GM18498 (cell line): ENCODE measurements around the gene HSPH1.
"Not testable (repeated sequence)": the region's sequence is repeated elsewhere in the genome, so short reads cannot be mapped to it uniquely, and the experiment has no call there.

Experiments
- ATAC-seq: cut with Tn5 transposase; IDR thresholded peaks from one replicate; pipeline ENCODE4 v1.9.1; 2021; ENCODE audit warnings: mild to moderate bottlenecking, moderate library complexity; ENCODE audit not compliant: unreplicated experiment

Gene HSPH1

DNA sequence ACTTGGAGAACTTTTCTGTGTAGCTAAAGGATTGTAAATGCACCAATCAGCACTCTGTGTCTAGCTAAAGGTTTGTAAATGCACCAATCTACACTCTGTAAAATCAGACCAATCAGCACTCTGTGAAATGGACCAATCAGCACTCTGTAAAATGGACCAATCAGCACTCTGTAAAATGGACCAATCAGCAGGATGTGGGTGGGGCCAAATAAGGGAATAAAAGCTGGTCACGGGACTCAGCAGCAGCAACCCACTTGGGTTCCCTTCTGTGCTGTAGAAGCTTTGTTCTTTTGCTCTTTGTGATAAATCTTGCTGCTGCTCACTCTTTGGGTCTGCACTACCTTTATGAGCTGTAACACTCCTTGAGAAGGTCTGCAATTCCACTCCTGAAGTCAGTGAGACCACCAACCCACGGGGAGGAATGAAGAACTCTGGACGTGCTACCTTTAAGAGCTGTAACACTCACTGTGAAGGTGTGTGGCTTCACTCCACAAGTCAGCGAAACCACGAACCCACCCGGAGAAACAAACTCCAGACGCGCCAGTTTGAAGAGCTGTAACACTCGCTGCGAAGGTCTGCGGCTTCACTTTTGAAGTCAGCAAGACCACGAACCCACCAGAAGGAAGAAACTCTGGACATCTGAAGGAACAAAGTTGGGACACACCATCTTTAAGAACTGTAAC is 16.2 kb upstream of the HSPH1 start:
- ATAC-seq = not testable (repeated sequence)

- ATAC-seq = no peak
Measured at GRCh38 chr13:31175847-31176532, 14.3 kb upstream of the HSPH1 start.

GRCh38 chr13:31174018-31174417 is 12.3 kb upstream of the HSPH1 start:
- ATAC-seq = no peak

- no peak for ATAC-seq
Measured at GRCh38 chr13:31172535-31172934, 10.8 kb upstream of the HSPH1 start.

DNA sequence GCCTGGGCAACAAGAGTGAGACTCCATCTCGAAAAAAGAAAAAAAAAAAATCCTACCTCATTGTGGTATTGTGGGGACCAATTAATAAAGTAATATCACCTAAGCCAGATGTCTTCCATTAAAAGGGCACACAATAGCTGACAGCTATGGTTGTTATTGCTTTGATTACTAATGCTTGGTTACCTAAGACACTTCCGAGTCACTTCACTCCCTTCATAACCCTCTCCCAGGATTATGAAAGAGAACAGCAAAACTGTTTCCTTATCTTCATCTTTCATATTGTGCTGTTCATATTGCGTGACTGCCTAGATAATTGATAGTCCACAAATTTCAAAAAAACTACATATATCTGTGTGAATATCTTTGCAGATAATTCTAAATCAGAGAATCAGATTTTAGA is 10.3 kb upstream of the HSPH1 start:
- ATAC-seq = no peak

- ATAC-seq = no peak
Measured at GRCh38 chr13:31168736-31169135, 7.0 kb upstream of the HSPH1 start.

DNA sequence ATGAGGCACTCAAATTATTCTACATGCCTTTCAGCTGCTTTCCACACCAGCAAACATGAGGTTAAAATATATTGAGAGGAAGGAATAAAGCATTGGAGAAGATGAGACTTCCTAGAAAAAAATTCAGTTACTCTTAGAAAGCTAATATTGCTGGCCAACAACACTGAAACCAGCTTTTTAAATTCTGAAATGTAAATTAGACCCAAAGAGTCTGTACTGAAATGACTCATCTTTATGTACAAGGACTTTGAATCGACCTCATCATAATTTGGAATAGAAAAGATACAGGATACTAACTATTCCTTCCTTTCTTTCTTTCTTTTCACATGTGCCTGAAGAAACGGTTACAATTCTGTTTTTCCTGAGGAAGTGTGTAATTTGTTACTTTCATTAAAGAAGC is 6.5 kb upstream of the HSPH1 start:
- peak; percentile 66 for ATAC-seq

- ATAC-seq = peak; percentile 52
Measured at GRCh38 chr13:31167490-31167889, 5.8 kb upstream of the HSPH1 start.

DNA sequence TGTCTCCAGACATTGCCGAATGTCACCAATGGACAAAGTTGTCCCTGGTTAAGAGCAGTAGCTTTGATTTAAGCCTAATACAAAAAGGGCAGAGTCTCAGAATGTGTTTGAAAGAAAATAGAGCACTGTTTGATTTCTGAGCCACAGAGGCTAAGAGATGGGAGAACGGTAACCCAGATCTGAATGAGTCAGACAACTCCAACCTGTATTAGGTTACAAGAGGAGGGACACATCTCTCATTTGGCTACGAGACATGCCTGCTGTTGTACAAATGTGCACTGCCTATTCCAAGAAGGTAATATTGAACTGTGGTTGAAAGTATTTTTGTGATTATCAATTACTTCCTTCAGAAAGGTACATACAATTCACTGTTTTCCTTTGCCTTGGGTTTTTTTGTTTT is 4.9 kb upstream of the HSPH1 start:
- no peak for ATAC-seq

GRCh38 chr13:31162151-31163008 is 676 bp upstream of the HSPH1 start:
- peak; percentile 85 for ATAC-seq

- ATAC-seq = peak; percentile 26
Measured at GRCh38 chr13:31160857-31161556, 697 bp downstream of the HSPH1 start.

DNA sequence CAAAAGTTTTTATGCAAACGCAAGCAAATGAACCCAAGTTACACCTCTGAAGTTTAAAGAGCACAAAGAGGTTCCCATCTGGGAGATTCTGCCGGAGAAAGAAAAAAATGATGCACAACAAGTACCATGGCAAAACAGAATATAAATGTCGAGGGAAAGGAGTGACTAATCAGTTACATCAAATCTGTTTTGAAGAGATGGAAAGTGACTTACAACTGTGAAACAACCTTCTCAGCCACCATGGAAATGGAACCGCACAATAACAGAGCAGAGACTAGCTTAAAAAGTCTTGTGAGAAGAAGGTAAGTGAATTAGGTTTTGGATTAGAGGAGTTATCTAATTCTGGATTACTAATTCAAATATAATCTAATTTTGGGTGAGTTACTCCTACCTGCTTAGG is 2.4 kb downstream of the HSPH1 start:
- no peak for ATAC-seq

GRCh38 chr13:31154939-31155338 is 6.8 kb downstream of the HSPH1 start:
- no peak for ATAC-seq

DNA sequence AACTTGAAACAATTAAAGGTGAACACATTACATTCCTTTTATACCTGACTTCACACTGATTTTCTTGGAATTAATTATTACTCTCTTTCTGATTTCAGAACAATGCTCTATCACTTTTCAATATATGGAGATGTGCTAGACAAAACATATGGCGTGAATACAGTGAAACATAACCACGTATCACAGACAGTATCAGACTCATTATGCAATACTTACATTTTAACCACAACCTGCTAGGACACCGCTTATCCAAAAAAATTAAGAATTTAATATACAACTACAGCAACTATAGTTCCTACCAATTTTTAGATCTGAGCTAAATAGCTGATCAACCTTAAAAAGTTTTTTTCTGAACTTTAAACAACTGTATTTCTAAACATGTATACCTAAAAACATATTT is 9.9 kb downstream of the HSPH1 start:
- ATAC-seq = no peak

GRCh38 chr13:31150315-31150985 is 11.3 kb downstream of the HSPH1 start:
- ATAC-seq = no peak

DNA sequence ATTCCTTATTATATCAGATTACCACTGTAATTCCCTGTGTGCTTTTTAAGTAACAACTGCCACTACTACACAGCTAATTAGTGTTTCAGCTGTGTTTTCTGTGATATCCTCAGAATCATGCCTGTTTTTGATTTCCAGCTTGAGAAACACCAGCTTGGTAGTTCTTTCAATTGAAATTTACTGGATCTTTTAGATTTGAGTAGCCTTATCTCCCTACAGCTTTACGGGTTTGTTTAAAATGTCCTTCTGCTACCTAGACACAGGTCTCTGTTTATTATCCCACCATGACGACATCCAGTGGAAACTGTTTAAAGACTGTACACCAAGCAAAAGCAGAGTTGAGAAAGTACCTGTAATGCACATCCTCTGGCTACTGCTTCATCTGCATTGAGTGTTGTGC is 12.1 kb downstream of the HSPH1 start:
- ATAC-seq = no peak

DNA sequence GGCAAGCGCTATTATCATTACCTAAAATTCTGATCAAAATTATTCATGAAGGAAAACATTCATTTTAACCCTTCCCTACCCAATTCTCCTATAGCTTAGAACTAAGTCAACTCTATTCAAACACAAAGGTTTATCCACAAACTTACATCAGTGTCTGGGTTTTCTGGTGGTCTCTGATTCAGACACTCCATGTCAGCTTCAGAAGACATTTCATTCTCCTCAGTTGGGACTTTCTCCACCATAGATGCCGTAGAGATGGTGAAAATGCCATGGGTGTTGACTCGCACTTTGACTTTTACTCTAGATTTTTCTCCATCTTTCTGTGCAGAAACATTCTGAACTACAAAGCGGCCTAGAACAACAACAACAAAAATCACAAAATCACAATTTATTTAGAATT is 16.3 kb downstream of the HSPH1 start:
- ATAC-seq = no peak

DNA sequence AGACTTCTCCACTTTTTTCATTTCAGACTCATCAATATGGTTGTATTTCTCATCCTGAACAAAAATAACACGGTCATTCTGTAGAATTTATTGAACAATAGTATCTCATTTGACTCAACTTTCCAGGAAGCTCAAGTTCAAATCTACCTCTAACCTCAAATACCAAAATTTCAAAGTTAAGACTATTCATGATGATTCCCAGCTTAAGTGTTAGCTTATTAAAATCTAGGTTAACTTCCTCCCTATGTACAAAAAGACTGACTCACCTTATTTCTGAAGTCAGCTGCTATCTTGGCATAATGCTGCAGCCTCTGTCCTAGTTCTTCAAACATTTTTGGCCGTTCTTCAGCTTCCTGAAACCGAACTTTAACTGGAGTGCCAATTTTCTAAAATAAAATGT is 23.2 kb downstream of the HSPH1 start:
- ATAC-seq = no peak

DNA sequence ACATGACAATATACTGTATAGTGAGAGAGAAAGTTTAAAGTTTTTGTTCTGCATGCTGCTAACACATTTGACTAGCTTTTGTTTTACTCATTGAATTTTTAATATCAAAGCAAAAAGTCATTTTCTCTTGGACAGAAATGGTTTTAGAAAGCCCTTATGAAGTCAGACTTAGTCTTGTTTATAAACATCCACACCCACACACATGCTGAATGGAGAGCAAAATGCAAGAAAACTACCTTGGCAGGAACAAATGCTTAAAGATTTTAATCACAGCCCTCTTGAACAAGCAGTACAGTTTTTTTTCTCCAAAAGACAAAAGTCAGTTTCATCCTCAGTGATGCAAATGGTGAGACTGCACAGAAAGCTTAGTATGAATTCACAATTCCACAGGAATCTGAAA is 25.0 kb downstream of the HSPH1 start:
- ATAC-seq = no peak

- ATAC-seq = no peak
Measured at GRCh38 chr13:31134039-31134711, 27.5 kb downstream of the HSPH1 start.
